HG03469 (cell line): Measurements from ENCODE around the gene DNM1.
A peak's percentile ranks its signal among the peaks of the same experiment; 100 is the strongest.

ENCODE experiments used
- ATAC-seq: cut with Tn5 transposase; IDR thresholded peaks from one replicate; pipeline ENCODE4 v1.9.1; 2021; ENCODE audit warnings: mild to moderate bottlenecking, moderate library complexity, moderate number of reproducible peaks; ENCODE audit not compliant: unreplicated experiment

Gene DNM1

GRCh38 chr9:128249908-128250838 is 47.0 kb downstream of the DNM1 start:
- ATAC-seq, result peak; percentile 63

GRCh38 chr9:128250839-128251731 is 47.9 kb downstream of the DNM1 start:
- ATAC-seq, result peak; percentile 13

GRCh38 chr9:128251732-128252100 is 48.5 kb downstream of the DNM1 start:
- ATAC-seq, result no peak

GRCh38 chr9:128252317-128253139 is 49.3 kb downstream of the DNM1 start:
- no peak for ATAC-seq

GRCh38 chr9:128253140-128253990 is 50.2 kb downstream of the DNM1 start:
- no peak for ATAC-seq

- no peak for ATAC-seq
Measured at GRCh38 chr9:128253991-128254346, 50.8 kb downstream of the DNM1 start.

GRCh38 chr9:128254362-128254761 is 51.2 kb downstream of the DNM1 start:
- no peak for ATAC-seq

- no peak for ATAC-seq
Measured at GRCh38 chr9:128254855-128255759, 51.9 kb downstream of the DNM1 start.

GRCh38 chr9:128257086-128257825 is 54.1 kb downstream of the DNM1 start:
- no peak for ATAC-seq

- ATAC-seq, result no peak
Measured at GRCh38 chr9:128257907-128258306, 54.7 kb downstream of the DNM1 start.

- ATAC-seq, result no peak
Measured at GRCh38 chr9:128258326-128258725, 55.1 kb downstream of the DNM1 start.

- ATAC-seq, result no peak
Measured at GRCh38 chr9:128259156-128259555, 56.0 kb downstream of the DNM1 start.

GRCh38 chr9:128260340-128260739 is 57.2 kb downstream of the DNM1 start:
- no peak for ATAC-seq

- ATAC-seq, result no peak
Measured at GRCh38 chr9:128262687-128263086, 59.5 kb downstream of the DNM1 start.

- no peak for ATAC-seq
Measured at GRCh38 chr9:128265348-128265847, 62.2 kb downstream of the DNM1 start.

- ATAC-seq, result no peak
Measured at GRCh38 chr9:128266868-128267590, 63.9 kb downstream of the DNM1 start.

- ATAC-seq, result no peak
Measured at GRCh38 chr9:128271112-128271511, 67.9 kb downstream of the DNM1 start.
